ENCODE results near the gene SP3. TPM values are rescaled to one million over a fixed set of nuclear protein-coding genes. Genes with fewer than 3 reads are reported as not detected.

The SP3 gene
- polyA plus RNA-seq, 2 of the 4 experiments (the other 2 are of a cell fraction) = 40.1 to 83.1 TPM

DNA sequence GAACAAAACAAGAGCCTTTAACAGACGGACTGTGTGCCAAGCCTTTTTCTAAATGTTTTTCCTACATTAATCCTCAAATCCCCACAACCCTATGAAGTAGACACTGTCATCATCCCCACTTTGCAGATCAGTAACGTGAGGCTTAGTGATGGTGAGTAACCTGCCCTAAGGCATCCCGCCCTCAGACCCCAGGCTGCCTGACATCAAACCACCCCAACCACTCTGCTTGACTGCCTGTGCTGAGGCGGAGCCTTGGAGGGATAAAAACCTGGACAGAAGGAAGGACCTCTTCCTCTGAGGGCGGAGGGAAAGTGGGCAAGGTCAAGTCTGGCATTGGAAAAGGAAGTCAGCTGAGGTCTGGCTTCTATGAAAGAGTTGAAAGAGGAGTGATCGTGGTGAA is 104.6 kb downstream of the SP3 start (continued):
- TF ChIP-seq FOSL2 (IDR thresholded peaks at IDR 0.05) (no peak), FOSL2 (CRISPR knock-in tag; IDR thresholded peaks at IDR 0.05) (no peak), NPAS2 (CRISPR knock-in tag; IDR thresholded peaks at IDR 0.05; ENCODE audit: borderline replicate concordance) (no peak)
- TF ChIP-seq, protein P1, sequence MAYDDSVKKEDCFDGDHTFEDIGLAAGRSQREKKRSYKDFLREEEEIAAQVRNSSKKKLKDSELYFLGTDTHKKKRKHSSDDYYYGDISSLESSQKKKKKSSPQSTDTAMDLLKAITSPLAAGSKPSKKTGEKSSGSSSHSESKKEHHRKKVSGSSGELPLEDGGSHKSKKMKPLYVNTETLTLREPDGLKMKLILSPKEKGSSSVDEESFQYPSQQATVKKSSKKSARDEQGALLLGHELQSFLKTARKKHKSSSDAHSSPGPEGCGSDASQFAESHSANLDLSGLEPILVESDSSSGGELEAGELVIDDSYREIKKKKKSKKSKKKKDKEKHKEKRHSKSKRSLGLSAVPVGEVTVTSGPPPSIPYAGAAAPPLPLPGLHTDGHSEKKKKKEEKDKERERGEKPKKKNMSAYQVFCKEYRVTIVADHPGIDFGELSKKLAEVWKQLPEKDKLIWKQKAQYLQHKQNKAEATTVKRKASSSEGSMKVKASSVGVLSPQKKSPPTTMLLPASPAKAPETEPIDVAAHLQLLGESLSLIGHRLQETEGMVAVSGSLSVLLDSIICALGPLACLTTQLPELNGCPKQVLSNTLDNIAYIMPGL (CRISPR knock-in tag; IDR thresholded peaks at IDR 0.05; ENCODE audit: borderline replicate concordance) = no peak
- TF ChIP-seq, protein P2, sequence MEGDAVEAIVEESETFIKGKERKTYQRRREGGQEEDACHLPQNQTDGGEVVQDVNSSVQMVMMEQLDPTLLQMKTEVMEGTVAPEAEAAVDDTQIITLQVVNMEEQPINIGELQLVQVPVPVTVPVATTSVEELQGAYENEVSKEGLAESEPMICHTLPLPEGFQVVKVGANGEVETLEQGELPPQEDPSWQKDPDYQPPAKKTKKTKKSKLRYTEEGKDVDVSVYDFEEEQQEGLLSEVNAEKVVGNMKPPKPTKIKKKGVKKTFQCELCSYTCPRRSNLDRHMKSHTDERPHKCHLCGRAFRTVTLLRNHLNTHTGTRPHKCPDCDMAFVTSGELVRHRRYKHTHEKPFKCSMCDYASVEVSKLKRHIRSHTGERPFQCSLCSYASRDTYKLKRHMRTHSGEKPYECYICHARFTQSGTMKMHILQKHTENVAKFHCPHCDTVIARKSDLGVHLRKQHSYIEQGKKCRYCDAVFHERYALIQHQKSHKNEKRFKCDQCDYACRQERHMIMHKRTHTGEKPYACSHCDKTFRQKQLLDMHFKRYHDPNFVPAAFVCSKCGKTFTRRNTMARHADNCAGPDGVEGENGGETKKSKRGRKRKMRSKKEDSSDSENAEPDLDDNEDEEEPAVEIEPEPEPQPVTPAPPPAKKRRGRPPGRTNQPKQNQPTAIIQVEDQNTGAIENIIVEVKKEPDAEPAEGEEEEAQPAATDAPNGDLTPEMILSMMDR (IDR thresholded peaks at IDR 0.05) = no peak

- FAIRE-seq = no peak
- peaks cover 2% of the 10 kb centered on the region; the same call in 1 of the 3 replicates for H3K4me1 ChIP-seq
- ChIA-PET POLR2A (no interaction called here), CTCF (interaction anchor here (1.2 kb wide), 1 partner anchor 16 kb away, joined by 5 read pairs; no protein-coding TSS in a partner anchor)
- no peak overlapping the region for H3K4me3 ChIP-seq
- H3K4me2 ChIP-seq = no peak overlapping the region
- TF ChIP-seq NR3C1 (IDR thresholded peaks at IDR 0.05) = no peak
- no peak for TF ChIP-seq ZSCAN20 (CRISPR knock-in tag; IDR thresholded peaks at IDR 0.05)
- TF ChIP-seq KDM5A (IDR thresholded peaks at IDR 0.05) = no peak
- TF ChIP-seq, protein P3, sequence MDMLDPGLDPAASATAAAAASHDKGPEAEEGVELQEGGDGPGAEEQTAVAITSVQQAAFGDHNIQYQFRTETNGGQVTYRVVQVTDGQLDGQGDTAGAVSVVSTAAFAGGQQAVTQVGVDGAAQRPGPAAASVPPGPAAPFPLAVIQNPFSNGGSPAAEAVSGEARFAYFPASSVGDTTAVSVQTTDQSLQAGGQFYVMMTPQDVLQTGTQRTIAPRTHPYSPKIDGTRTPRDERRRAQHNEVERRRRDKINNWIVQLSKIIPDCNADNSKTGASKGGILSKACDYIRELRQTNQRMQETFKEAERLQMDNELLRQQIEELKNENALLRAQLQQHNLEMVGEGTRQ (IDR thresholded peaks at IDR 0.05) = no peak
- TF ChIP-seq, protein P2 (IDR thresholded peaks at IDR 0.05) = no peak
- TF ChIP-seq SMC3 (IDR thresholded peaks at IDR 0.05) = no peak
- TF ChIP-seq NFE2L2 (conservative IDR thresholded peaks at IDR 0.05; ENCODE audit: low read length) = no peak
- TF ChIP-seq FOSB (CRISPR knock-in tag; IDR thresholded peaks at IDR 0.05) = no peak
- TF ChIP-seq, protein P1 (CRISPR knock-in tag; IDR thresholded peaks at IDR 0.05; ENCODE audit: borderline replicate concordance) = no peak
- H3K9me3 ChIP-seq = no peaks in the 10 kb centered on the region
- DNase-seq (ENCODE audit: low read depth in 1 of 2, low spot score in 1 of 2) = no peak
- no peak; a peak in 1 of 6 replicates for ATAC-seq
- WGBS (ENCODE audit: missing lambda C conversion rate) = 9% methylated on average over 2 of the region's 2 CpGs
- no peak overlapping the region for H3K27ac ChIP-seq
Observed at GRCh38 chr2:173860082-173860481, 105.1 kb downstream of the SP3 start.

DNA sequence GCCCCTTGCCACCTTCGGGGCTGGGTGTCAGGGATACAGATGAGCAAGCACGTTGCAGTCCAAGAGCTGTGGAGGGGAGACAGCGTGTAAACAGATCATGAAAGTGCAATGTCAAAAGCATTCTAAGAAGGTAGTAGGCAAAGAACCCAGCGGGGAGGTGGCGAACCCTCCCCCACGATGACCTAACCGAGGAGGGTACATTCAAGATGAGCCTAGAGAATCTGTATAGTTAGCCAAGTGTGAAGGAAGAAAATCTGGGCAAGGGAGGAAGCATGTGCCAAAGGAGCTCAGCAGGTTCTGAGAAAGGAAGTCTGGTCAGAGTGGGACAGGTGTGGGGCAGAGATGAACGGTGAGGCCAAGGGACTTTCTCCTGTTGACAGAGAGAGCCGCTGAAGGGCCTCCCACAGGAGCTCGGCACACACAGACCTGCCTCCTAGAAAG is 106.9 kb downstream of the SP3 start:
- no peak overlapping the region for H3K4me2 ChIP-seq
- peaks cover 9% of the 10 kb centered on the region; the same call in 1 of the 3 replicates for H3K4me1 ChIP-seq
- FAIRE-seq (no peak), ATAC-seq (no peak), DNase-seq (ENCODE audit: low read depth in 1 of 2, low spot score in 1 of 2) (no peak)
- H3K27ac ChIP-seq = no peak overlapping the region
- H3K4me3 ChIP-seq = no peak overlapping the region
- ChIA-PET CTCF (no interaction called here), POLR2A (no interaction called here)
- 61% methylated on average over 9 of the region's 10 CpGs for WGBS (ENCODE audit: missing lambda C conversion rate)
- TF ChIP-seq JUN (IDR thresholded peaks at IDR 0.05) (no peak), RARB (CRISPR knock-in tag; IDR thresholded peaks at IDR 0.05) (no peak), NR3C1 (IDR thresholded peaks at IDR 0.05) (no peak), PHF8 (IDR thresholded peaks at IDR 0.05; ENCODE audit: borderline replicate concordance, low read depth) (no peak), CBX2 (IDR thresholded peaks at IDR 0.05; ENCODE audit: borderline replicate concordance, low read depth) (no peak), ATOH8 (CRISPR knock-in tag; IDR thresholded peaks at IDR 0.05; ENCODE audit: low read depth) (no peak), EP300 (IDR thresholded peaks at IDR 0.05) (no peak), SMC3 (IDR thresholded peaks at IDR 0.05) (no peak), PBX3 (IDR thresholded peaks at IDR 0.05) (no peak), POLR2A (IDR thresholded peaks at IDR 0.05; ENCODE audit: low read length) (no peak), POLR2AphosphoS2 (conservative IDR thresholded peaks at IDR 0.05; ENCODE audit: low read length) (no peak), ZFP36 (IDR thresholded peaks at IDR 0.05; ENCODE audit: borderline replicate concordance, partially characterized antibody) (no peak), RFX5 (IDR thresholded peaks at IDR 0.05) (no peak), JUNB (IDR thresholded peaks at IDR 0.05) (no peak)
- no peaks in the 10 kb centered on the region for H3K9me3 ChIP-seq
